Measurements from ENCODE around the gene CCDC80. TPM values are rescaled to one million over a fixed set of nuclear protein-coding genes. Genes with fewer than 3 reads are reported as not detected.

CCDC80 gene
- total RNA-seq, 1 donor from 2014 or later: not detected

DNA sequence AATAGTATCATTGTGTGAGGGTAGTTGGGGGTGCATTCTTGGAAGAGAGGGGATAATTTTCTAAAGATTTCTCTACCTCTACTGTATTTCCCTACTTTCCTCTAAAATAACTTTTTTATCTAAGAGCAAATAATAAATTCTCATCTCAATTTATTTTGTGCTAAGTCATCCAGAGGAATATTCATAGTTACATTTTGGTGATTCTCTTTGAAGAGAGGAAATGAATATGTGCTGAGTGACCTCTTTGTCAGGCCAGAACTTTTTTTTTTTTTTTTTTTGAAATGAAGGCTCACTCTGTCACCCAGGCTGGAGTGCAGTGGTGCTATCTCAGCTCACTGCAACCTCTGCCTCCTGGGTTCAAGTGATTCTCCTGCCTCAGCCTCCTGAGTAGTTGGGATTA lies 15.1 kb upstream of the CCDC80 start:
- intact Hi-C loops (cut with micrococcal nuclease): no loop called here
- CTCF ChIA-PET: interaction anchor here (1.5 to 1.7 kb wide), 2 partner anchors 13 to 79 kb away, joined by 6 to 8 read pairs; no protein-coding TSS in a partner anchor
- ATAC-seq (ENCODE audit: low read depth) (no peak), DNase-seq (no peak)
- Mint-ChIP-seq H3K36me3 (ENCODE audit: low read depth) (no peaks in the 10 kb centered on the region), H3K9me3 (no peaks in the 10 kb centered on the region), H3K4me1 (no peaks in the 10 kb centered on the region), H3K4me3 (no peak overlapping the region), H3K27ac (no peak overlapping the region), H3K27me3 (no peaks in the 10 kb centered on the region)
- TF ChIP-seq, protein P1, sequence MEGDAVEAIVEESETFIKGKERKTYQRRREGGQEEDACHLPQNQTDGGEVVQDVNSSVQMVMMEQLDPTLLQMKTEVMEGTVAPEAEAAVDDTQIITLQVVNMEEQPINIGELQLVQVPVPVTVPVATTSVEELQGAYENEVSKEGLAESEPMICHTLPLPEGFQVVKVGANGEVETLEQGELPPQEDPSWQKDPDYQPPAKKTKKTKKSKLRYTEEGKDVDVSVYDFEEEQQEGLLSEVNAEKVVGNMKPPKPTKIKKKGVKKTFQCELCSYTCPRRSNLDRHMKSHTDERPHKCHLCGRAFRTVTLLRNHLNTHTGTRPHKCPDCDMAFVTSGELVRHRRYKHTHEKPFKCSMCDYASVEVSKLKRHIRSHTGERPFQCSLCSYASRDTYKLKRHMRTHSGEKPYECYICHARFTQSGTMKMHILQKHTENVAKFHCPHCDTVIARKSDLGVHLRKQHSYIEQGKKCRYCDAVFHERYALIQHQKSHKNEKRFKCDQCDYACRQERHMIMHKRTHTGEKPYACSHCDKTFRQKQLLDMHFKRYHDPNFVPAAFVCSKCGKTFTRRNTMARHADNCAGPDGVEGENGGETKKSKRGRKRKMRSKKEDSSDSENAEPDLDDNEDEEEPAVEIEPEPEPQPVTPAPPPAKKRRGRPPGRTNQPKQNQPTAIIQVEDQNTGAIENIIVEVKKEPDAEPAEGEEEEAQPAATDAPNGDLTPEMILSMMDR (IDR thresholded peaks at IDR 0.05): no peak
- POLR2A ChIA-PET: no interaction called here

- Mint-ChIP-seq H3K4me3 (no peak overlapping the region), H3K27me3 (no peaks in the 10 kb centered on the region), H3K9me3 (no peaks in the 10 kb centered on the region), H3K36me3 (ENCODE audit: low read depth) (no peaks in the 10 kb centered on the region), H3K4me1 (no peaks in the 10 kb centered on the region), H3K27ac (no peak overlapping the region)
- TF ChIP-seq, protein P1 (IDR thresholded peaks at IDR 0.05): no peak
- ATAC-seq (ENCODE audit: low read depth) (no peak), DNase-seq (no peak)
- intact Hi-C loops (cut with micrococcal nuclease): no loop called here
- ChIA-PET POLR2A (no interaction called here), CTCF (interaction anchor here (1.3 to 1.7 kb wide), 4 partner anchors 12 to 324 kb away, joined by 3 to 8 read pairs (median 4); no protein-coding TSS in a partner anchor)
Measured at GRCh38 chr3:112654979-112655378, 14.0 kb upstream of the CCDC80 start.

DNA sequence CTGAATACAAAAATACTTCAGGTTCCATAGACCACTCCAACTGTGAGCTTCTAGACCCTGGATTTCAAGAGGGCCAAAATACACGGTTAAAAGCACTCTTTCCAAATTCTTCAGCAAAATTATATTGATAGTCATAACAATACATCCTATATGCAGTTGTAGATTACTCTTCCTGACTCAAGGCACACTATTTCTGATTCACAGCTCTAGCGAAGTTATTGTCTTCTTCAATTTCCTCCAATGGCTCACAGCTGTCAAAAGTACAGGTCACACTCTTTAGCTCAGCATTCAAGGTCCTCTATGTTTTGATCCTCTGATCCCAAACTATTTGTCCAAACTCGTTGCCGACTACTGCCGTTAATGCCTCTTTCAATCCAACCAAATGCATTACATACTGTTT lies 13.5 kb upstream of the CCDC80 start:
- TF ChIP-seq, protein P1 (IDR thresholded peaks at IDR 0.05): no peak
- Mint-ChIP-seq H3K27me3 (no peaks in the 10 kb centered on the region), H3K9me3 (no peaks in the 10 kb centered on the region), H3K36me3 (ENCODE audit: low read depth) (no peaks in the 10 kb centered on the region), H3K27ac (no peak overlapping the region), H3K4me1 (no peaks in the 10 kb centered on the region), H3K4me3 (no peak overlapping the region)
- no peak for DNase-seq
- CTCF ChIA-PET: interaction anchor here (1.3 to 1.7 kb wide), 4 partner anchors 12 to 325 kb away, joined by 3 to 8 read pairs (median 4); no protein-coding TSS in a partner anchor
- POLR2A ChIA-PET: no interaction called here
- intact Hi-C loops (cut with micrococcal nuclease): no loop called here
- no peak for ATAC-seq (ENCODE audit: low read depth)

DNA sequence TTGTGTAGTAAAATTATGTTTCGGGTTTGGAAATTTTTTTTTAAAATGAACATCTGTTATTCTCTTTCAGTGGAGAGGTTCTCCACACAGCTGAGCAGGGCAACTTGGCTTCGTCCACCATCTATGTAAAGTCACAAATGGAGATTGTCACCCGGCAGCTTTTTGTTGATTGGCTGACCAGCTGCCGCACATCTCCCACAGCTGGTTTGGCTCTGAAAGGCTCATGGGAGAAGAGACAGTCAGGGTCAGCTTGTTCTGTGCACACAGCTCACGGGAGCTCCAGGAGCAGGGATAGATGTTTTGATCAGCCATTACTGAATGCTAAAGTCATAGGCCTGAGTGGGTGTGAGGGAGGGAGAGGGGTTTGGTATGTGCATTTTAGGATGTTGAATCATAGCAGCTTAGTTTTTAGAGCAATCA lies 12.9 kb upstream of the CCDC80 start:
- ATAC-seq (ENCODE audit: low read depth): no peak
- ChIA-PET POLR2A (no interaction called here), CTCF (interaction anchor here (1.1 to 1.4 kb wide), 3 partner anchors 71 to 326 kb away, joined by 3 to 4 read pairs (median 3); no protein-coding TSS in a partner anchor)
- intact Hi-C loops (cut with micrococcal nuclease): no loop called here
- Mint-ChIP-seq H3K36me3 (ENCODE audit: low read depth) (no peaks in the 10 kb centered on the region), H3K9me3 (no peaks in the 10 kb centered on the region), H3K27ac (no peak overlapping the region), H3K4me1 (peaks cover under 1% of the 10 kb centered on the region), H3K4me3 (no peak overlapping the region), H3K27me3 (no peaks in the 10 kb centered on the region)
- TF ChIP-seq, protein P1 (IDR thresholded peaks at IDR 0.05): no peak
- DNase-seq: no peak

DNA sequence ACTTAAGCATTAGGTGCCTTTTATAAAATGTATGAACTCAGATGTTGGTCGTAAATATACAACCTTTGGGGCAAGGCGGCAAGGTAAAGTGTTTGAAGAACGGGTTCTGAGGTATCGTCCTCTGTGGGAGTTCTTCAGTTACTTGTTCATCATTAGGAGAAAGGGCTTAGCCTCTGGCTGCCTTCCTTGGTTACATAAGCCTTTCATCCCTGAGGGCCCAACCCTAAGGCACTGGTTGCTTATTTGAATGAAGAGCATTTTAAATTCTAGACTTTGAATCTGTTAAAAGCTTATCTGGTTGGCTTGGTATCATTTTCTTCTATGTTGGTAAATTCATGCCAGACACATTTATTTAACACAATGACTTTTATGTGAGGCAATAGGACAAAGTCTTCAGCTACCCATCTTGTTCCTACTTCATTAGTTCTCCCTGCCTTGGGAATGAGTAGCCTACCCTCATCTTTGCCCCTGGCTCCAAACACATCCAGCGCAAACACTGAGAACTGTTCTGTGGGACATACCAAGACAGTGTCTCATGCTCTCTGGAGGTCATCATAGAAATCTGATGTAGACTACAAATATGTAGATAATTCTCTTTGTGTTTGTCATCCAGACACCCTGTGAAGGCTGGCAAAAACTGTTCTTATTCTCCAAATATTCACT lies 12.4 kb upstream of the CCDC80 start:
- H3K4me1 Mint-ChIP-seq: peaks cover 3% of the 10 kb centered on the region
- no peak overlapping the region for H3K4me3 Mint-ChIP-seq
- intact Hi-C loops (cut with micrococcal nuclease): no loop called here
- ChIA-PET POLR2A (no interaction called here), CTCF (interaction anchor here (0.7 to 1.1 kb wide), 2 partner anchors 11 to 326 kb away, joined by 3 to 4 read pairs; no protein-coding TSS in a partner anchor)
- H3K27me3 Mint-ChIP-seq: no peaks in the 10 kb centered on the region
- H3K36me3 Mint-ChIP-seq (ENCODE audit: low read depth): no peaks in the 10 kb centered on the region
- no peak for ATAC-seq (ENCODE audit: low read depth)
- no peak for DNase-seq
- TF ChIP-seq, protein P1 (IDR thresholded peaks at IDR 0.05): no peak
- no peaks in the 10 kb centered on the region for H3K9me3 Mint-ChIP-seq
- no peak overlapping the region for H3K27ac Mint-ChIP-seq
